SJSA1 (cell line): ENCODE data around the gene TGIF2. TPM values are rescaled to one million over a fixed set of nuclear protein-coding genes. Genes with fewer than 3 reads are reported as not detected.
"Not testable (repeated sequence)": the region's sequence is repeated elsewhere in the genome, so short reads cannot be mapped to it uniquely, and the experiment has no call there.

Source experiments
- DNase-seq, 2 experiments: peaks; one replicate each; pipeline ENCODE4 v3.0.0-alpha.2; 2015 to 2020; ENCODE audit warnings: low spot score in 2 of 2, low read depth in 1 of 2
- H3K27ac ChIP-seq: fragments of 250-450 bp; sonication (Bioruptor Pico); 2 replicates; pipeline ENCODE4 v1.5.1; 2020; ENCODE audit warnings: mild to moderate bottlenecking, moderate library complexity
- H3K27me3 ChIP-seq: fragments of 250-450 bp; sonication (Bioruptor Pico); replicated peaks from 2 replicates; pipeline ENCODE4 v1.5.1; 2020; ENCODE audit warnings: mild to moderate bottlenecking, moderate library complexity
- H3K36me3 ChIP-seq: fragments of 250-450 bp; sonication (Bioruptor Pico); 2 replicates; pipeline ENCODE4 v1.5.1; 2020; ENCODE audit warnings: mild to moderate bottlenecking
- H3K4me1 ChIP-seq: fragments of 250-450 bp; sonication (Bioruptor Pico); replicated peaks from 2 replicates; pipeline ENCODE4 v1.6.1; 2021; ENCODE audit warnings: mild to moderate bottlenecking
- H3K4me3 ChIP-seq: fragments of 250-450 bp; sonication (Bioruptor Pico); 2 replicates; pipeline ENCODE4 v1.5.1; 2020; ENCODE audit warnings: mild to moderate bottlenecking
- H3K9me3 ChIP-seq: fragments of 250-450 bp; sonication (Bioruptor Pico); replicated peaks from 2 replicates; pipeline ENCODE4 v1.5.1; 2020; ENCODE audit warnings: mild to moderate bottlenecking
- total RNA-seq: library from RNA; depleted of rRNA; stranded (reverse); fragments of >200 nt; shearing (Covaris generic); gene quantifications from 2 replicates; pipeline ENCODE4 v1.2.3, GENCODE V29; 2014; rRNA removed

TGIF2 gene
- total RNA-seq, 1 experiment from 2014 or later, result 13.8 TPM

DNA sequence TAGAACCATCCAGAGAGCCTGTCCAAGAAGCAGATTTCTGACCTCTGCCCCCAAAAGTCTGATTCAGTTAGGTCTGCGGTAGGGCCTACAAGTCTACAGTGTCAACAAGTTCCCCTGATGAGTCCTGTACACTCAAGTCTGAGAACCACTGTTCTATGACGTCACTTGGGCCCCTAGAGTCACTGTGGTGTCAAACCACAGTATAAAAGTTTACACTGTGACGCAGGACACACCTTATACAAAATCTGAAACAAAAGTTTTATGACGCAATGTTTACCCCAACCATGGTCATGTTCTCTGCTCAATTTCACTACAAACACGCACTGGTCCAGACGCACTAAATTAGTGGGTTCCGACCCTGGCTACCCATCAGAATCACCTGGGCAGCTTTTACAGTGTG, 54.7 kb downstream of the TGIF2 start:
- Histone ChIP-seq H3K27me3 (no peaks in the 10 kb centered on the region), H3K4me3 (no peak overlapping the region), H3K36me3 (no peaks in the 10 kb centered on the region), H3K27ac (no peak overlapping the region), H3K9me3 (no peaks in the 10 kb centered on the region), H3K4me1 (no peaks in the 10 kb centered on the region)
- no peak for DNase-seq

DNA sequence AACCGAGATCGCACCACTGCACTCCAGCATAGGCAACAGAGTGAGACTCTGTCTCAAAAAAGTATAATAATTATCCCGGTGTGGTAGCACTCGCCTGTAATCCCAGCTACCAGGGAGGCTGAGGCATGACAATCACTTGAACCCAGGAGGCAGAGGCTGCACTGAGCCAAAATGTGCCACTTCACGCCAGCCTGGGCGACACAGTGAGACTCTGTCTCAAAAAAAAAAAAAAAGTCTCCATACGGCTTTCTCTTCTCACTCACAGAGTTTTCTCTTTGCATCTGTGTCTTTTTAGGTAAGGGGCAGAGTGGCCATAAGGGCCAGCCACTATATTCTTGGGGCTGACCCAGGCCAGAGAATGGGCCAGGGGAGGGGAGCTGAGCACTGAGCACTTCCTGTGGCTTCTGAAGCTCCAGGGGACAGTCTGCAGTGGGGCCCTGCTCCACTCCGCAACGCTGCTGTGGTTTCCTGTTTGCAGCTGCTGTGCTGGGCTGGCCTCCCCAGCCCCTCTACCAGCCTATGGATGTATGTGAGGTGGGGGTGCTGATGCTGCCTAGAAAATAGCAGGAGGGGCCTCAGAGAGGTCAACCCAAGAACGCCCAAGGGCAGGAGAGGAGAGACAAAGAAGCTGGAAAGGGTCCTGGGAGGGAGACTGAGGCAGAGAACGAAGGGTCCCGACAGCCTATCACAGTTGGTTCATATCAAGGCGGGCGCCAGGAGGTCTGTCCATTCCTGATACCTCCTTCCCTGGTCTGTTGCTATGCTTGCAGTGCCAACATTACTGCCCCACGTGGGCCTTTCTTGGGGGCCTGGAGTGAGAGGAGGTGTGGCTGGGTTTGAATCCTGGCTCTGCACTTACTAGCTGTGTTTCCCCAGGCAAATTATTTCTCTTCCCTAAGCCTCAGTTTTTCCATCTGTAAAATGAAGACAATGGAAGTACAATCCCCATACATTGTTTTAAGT, 56.6 kb downstream of the TGIF2 start:
- no peaks in the 10 kb centered on the region for H3K36me3 ChIP-seq
- no peak for DNase-seq
- no peaks in the 10 kb centered on the region for H3K27me3 ChIP-seq
- no peaks in the 10 kb centered on the region for H3K9me3 ChIP-seq
- no peak overlapping the region for H3K4me3 ChIP-seq
- H3K4me1 ChIP-seq, result no peaks in the 10 kb centered on the region
- no peak overlapping the region for H3K27ac ChIP-seq

DNA sequence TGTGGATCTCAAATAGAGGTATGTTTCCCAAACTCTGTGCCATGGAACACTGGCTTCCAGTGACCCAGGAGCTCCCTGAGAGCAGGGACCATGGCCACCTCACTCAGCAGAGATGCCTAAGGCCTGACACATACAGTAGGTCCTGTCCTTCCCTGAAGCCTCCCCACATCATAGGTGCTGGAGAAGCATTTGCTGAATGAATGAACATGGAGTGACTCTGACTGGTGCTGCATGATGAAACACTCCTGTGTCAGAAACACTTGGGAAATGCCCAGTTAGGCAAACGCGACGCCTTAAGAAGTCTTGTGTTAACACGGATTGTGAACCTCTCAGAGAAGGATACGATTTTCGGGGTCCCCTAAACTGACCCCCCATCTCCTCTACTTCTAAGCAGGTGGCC, 58.2 kb downstream of the TGIF2 start:
- H3K4me1 ChIP-seq, result no peaks in the 10 kb centered on the region
- DNase-seq, result no peak

DNA sequence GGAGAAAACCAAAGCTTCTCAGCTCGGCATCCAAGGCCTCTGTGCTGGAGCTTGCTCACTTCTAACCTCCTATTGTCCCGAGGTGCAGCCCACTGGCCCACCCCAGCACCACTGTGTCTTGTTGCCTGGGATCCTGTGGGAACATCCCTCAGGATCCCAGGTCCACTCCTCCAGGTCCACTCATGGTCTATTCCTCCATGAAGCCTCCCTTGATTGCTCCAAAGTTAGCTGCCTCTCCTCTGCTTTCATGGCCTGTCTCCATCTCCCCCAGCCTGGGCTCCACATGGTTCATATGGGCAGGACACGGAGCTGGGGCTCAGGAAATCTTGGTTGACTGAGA, 58.7 kb downstream of the TGIF2 start:
- no peak overlapping the region for H3K27ac ChIP-seq
- H3K4me3 ChIP-seq, result no peak overlapping the region
- H3K27me3 ChIP-seq, result no peaks in the 10 kb centered on the region
- H3K4me1 ChIP-seq, result no peaks in the 10 kb centered on the region
- no peak for DNase-seq
- no peaks in the 10 kb centered on the region for H3K36me3 ChIP-seq
- no peaks in the 10 kb centered on the region for H3K9me3 ChIP-seq

More for the DNA sequence above, 58.2 kb downstream of the TGIF2 start:
- H3K9me3 ChIP-seq, result no peaks in the 10 kb centered on the region
- no peak overlapping the region for H3K27ac ChIP-seq
- no peaks in the 10 kb centered on the region for H3K36me3 ChIP-seq
- no peaks in the 10 kb centered on the region for H3K27me3 ChIP-seq
- no peak overlapping the region for H3K4me3 ChIP-seq

DNA sequence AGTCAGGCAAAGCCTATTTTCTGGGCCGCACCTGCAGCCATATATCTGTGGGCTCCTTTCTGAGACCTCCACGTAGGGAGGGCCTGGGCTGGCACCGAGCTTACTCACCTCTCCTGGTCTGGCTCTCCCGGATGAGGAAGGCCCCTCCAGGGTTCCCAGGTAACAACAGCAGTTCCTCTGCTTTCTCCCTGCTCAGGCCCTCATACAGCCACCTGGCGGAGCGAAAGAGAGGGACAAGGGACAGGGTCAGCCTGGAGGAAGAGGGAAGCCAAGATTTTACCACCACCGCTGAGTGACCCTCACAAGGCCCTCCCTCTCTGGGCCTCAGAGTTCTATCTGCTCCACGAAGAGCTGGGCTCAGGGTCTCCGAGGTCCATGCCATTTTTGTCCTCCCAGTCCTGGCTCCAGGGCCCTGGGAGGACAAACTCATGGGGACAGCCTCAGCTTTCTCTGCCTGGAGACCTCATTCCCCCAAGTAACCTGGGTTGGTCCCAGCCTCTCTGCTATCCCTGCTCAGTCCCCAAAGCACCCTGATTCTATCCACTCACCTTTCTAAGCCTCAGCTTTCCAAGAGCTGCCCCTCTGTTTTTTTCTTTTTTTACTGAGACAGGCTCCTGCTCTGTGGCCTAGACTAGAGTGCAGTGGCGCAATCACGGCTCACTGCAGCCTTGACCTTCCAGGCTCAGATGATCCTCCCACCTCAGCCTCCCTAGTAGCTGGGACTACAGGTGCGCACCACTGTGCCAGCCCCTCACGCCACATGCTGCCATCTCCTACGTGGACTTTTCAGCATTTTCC, 59.3 kb downstream of the TGIF2 start:
- no peak for DNase-seq
- Histone ChIP-seq H3K4me1 (no peaks in the 10 kb centered on the region), H3K36me3 (no peaks in the 10 kb centered on the region), H3K4me3 (no peak overlapping the region), H3K27ac (no peak overlapping the region), H3K27me3 (no peaks in the 10 kb centered on the region), H3K9me3 (no peaks in the 10 kb centered on the region)

DNA sequence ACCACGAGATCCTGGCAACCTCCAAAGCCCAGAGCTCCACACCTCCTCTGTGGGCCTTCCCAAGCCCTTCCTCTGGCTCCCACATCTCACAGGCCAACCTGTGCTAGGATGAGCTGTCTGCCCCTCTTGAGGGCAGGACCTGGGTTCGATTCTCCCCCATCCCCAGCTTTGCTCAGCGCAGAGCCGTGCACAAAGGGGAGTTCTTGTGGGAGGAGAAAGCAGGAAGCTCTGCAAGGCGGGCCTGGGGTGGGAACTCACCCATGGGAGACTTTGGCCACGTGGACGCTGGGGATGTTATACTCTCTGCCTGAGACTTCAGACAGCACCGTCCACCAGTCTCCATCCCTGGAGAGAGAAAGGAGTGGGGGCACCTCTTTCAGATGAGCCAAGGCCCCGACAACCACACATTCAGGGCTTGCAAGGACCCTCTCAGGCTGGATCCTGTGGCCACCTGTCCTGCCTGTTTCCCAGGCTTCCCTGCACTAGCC, 59.9 kb downstream of the TGIF2 start:
- no peaks in the 10 kb centered on the region for H3K4me1 ChIP-seq
- DNase-seq, result no peak
- no peak overlapping the region for H3K27ac ChIP-seq
- no peak overlapping the region for H3K4me3 ChIP-seq
- H3K9me3 ChIP-seq, result no peaks in the 10 kb centered on the region
- no peaks in the 10 kb centered on the region for H3K36me3 ChIP-seq
- H3K27me3 ChIP-seq, result no peaks in the 10 kb centered on the region

DNA sequence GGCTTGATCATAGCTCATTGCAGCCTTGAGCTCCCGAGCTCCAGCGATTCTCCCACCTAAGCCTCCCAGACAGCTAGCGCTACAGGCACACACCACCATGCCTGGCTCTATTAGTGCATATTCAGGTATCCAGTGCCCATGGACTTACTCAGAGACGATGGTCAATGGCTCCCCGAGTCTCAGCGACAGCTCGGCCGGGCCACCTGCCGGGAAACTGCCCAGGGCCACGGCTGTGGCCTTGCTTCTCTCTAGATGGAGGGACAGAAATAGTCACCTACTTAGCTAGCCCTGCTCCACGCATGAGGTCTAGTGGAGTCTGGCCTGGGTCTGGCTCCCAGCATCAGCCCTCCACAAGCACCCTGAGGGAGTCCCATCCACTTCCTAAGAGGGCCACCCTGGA, 60.9 kb downstream of the TGIF2 start:
- Histone ChIP-seq H3K36me3 (no peaks in the 10 kb centered on the region), H3K9me3 (no peaks in the 10 kb centered on the region)

DNA sequence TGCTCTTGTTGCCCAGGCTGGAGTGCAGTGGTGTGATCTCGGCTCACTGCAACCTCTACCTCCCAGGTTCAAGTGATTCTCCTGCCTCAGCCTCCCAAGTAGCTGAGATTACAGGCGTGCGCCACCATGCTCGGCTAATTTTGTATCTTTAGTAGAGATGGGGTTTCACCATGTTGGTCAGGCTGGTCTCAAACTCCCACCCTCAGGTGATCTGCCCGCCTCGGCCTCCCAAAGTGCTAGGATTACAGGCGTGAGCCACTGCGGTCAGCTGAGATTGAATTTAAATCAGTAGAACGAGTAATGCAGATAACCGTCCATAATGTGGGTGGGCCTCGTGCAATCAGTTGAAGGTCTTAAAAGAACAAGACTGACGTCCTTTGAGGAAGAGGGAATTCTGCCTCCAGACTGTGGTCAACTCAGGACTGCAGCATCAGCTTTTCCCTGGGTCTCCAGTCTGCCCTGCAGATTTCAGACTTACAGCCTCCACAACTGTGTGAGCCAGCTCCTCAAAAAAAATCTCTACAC, 65.5 kb downstream of the TGIF2 start:
- not testable (repeated sequence) for H3K4me1 ChIP-seq, H3K36me3 ChIP-seq, H3K27ac ChIP-seq, H3K27me3 ChIP-seq, H3K4me3 ChIP-seq, H3K9me3 ChIP-seq, DNase-seq

More for the DNA sequence above, 60.9 kb downstream of the TGIF2 start:
- no peaks in the 10 kb centered on the region for H3K4me1 ChIP-seq
- no peak for DNase-seq
- H3K4me3 ChIP-seq, result no peak overlapping the region
- H3K27ac ChIP-seq, result no peak overlapping the region
- no peaks in the 10 kb centered on the region for H3K27me3 ChIP-seq

DNA sequence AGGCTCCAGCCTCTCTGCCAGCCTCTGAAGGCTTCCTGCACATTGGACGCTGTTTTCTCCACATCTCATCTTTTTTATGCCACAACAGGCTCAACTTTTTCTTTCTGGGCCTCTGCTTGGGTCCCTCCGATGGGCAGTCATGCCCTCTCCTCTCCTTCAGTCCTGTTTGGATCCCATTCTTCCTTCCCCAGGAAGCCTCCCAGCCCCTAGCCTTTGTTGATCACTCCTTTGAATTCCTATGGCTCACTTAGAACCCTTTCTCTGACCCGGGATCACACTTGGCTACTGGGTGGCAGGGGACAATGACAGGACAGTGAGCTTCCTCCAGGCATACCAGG, 68.1 kb downstream of the TGIF2 start:
- Histone ChIP-seq H3K27me3 (no peaks in the 10 kb centered on the region), H3K9me3 (no peaks in the 10 kb centered on the region), H3K4me1 (no peaks in the 10 kb centered on the region), H3K4me3 (no peak overlapping the region), H3K27ac (no peak overlapping the region), H3K36me3 (no peaks in the 10 kb centered on the region)
- no peak for DNase-seq

DNA sequence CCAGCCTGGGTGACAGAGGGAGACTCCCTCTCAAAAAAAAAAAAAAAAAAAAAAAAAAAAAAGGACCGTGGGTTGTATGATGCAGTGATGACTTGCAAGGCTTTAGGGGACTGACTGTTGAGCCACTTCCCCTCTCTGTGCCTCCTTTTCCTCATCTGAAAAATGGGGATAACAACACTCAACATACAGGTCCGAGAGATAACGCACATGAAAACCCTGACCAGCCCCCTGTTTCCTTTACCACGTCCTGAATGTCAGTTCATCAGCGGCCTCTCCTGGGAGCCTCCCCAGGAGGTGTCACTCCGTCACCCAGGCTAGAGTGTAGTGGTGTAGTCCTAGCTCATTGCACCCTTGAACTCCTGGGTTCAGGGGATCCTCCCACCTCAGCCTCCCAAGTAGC, 68.7 kb downstream of the TGIF2 start:
- Histone ChIP-seq H3K9me3 (no peaks in the 10 kb centered on the region), H3K27ac (no peak overlapping the region), H3K4me1 (no peaks in the 10 kb centered on the region), H3K27me3 (no peaks in the 10 kb centered on the region), H3K36me3 (no peaks in the 10 kb centered on the region), H3K4me3 (no peak overlapping the region)
- no peak for DNase-seq

Other genes with a start within 250 kb of the TGIF2 start
- gene MYL9, start 32.1 kb upstream of the TGIF2 start, total RNA-seq, result 213 and 260 TPM in 2 replicates
- 122 and 154 TPM in 2 replicates for gene RAB5IF, start 32.2 kb downstream of the TGIF2 start, total RNA-seq
- not detected in 2 replicates for gene SLA2, start 72.6 kb downstream of the TGIF2 start, total RNA-seq
- gene NDRG3, start 172.5 kb downstream of the TGIF2 start, total RNA-seq, result 19.0 and 29.1 TPM in 2 replicates
- gene DSN1, start 200.2 kb downstream of the TGIF2 start, total RNA-seq, result 34.1 and 34.7 TPM in 2 replicates